Measurements from ENCODE around the gene MORN5. TPM values are rescaled to one million over a fixed set of nuclear protein-coding genes. Genes with fewer than 3 reads are reported as not detected.
A peak's percentile ranks its signal among the peaks of the same experiment; 100 is the strongest.
"Not testable (repeated sequence)": the region's sequence is repeated elsewhere in the genome, so short reads cannot be mapped to it uniquely, and the experiment has no call there.

Gene MORN5
- not detected for polyA plus RNA-seq (2012; ENCODE audit: insufficient read depth, insufficient read length)

GRCh38 chr9:122159026-122159924 lies at the start of gene MORN5, which contains the start of gene NDUFA8:
Gene MORN5 (plus strand): TSS chr9:122159908. CDS start chr9:122159973, 65 bp downstream.
Gene NDUFA8 (minus strand): TSS chr9:122159779. CDS start chr9:122159677, 102 bp downstream.
- H3K4me3 ChIP-seq (ENCODE audit: low read length): peak within 1 kb of the TSS; percentile 75
- DNase-seq (ENCODE audit: low read depth, low spot score): peak; percentile 93

GRCh38 chr9:122110100-122110833 lies 49.4 kb upstream of the MORN5 start:
- DNase-seq (ENCODE audit: low read depth, low spot score): no peak
- no peak overlapping the region for H3K4me3 ChIP-seq (ENCODE audit: low read length)

GRCh38 chr9:122111413-122112085 lies 48.2 kb upstream of the MORN5 start:
- no peak for DNase-seq (ENCODE audit: low read depth, low spot score)
- H3K4me3 ChIP-seq (ENCODE audit: low read length): no peak overlapping the region

GRCh38 chr9:122112238-122112637 lies 47.5 kb upstream of the MORN5 start:
- no peak for DNase-seq (ENCODE audit: low read depth, low spot score)

GRCh38 chr9:122113574-122113973 lies 46.1 kb upstream of the MORN5 start:
- no peak overlapping the region for H3K4me3 ChIP-seq (ENCODE audit: low read length)
- DNase-seq (ENCODE audit: low read depth, low spot score): no peak

More at GRCh38 chr9:122112238-122112637, 47.5 kb upstream of the MORN5 start:
- no peak overlapping the region for H3K4me3 ChIP-seq (ENCODE audit: low read length)

- no peak overlapping the region for H3K4me3 ChIP-seq (ENCODE audit: low read length)
- no peak for DNase-seq (ENCODE audit: low read depth, low spot score)
These were observed 44.3 kb upstream of the MORN5 start for GRCh38 chr9:122115176-122116035.

GRCh38 chr9:122116040-122116439 lies 43.7 kb upstream of the MORN5 start:
- DNase-seq (ENCODE audit: low read depth, low spot score): no peak
- no peak overlapping the region for H3K4me3 ChIP-seq (ENCODE audit: low read length)

GRCh38 chr9:122116448-122117173 lies 43.1 kb upstream of the MORN5 start:
- DNase-seq (ENCODE audit: low read depth, low spot score): no peak
- H3K4me3 ChIP-seq (ENCODE audit: low read length): no peak overlapping the region

- not testable (repeated sequence) for H3K4me3 ChIP-seq (ENCODE audit: low read length); DNase-seq (ENCODE audit: low read depth, low spot score)
These were observed 42.5 kb upstream of the MORN5 start for GRCh38 chr9:122117241-122117640.

- H3K4me3 ChIP-seq (ENCODE audit: low read length): no peak overlapping the region
- DNase-seq (ENCODE audit: low read depth, low spot score): no peak
These were observed 41.2 kb upstream of the MORN5 start for GRCh38 chr9:122118343-122119165.

GRCh38 chr9:122119166-122119521 lies 40.6 kb upstream of the MORN5 start:
- no peak for DNase-seq (ENCODE audit: low read depth, low spot score)

GRCh38 chr9:122119721-122120120 lies 40.0 kb upstream of the MORN5 start:
- no peak overlapping the region for H3K4me3 ChIP-seq (ENCODE audit: low read length)
- DNase-seq (ENCODE audit: low read depth, low spot score): no peak

More at GRCh38 chr9:122119166-122119521, 40.6 kb upstream of the MORN5 start:
- no peak overlapping the region for H3K4me3 ChIP-seq (ENCODE audit: low read length)

GRCh38 chr9:122120316-122121071 lies 39.2 kb upstream of the MORN5 start:
- no peak for DNase-seq (ENCODE audit: low read depth, low spot score)
- H3K4me3 ChIP-seq (ENCODE audit: low read length): no peak overlapping the region

GRCh38 chr9:122121391-122121790 lies 38.3 kb upstream of the MORN5 start:
- no peak overlapping the region for H3K4me3 ChIP-seq (ENCODE audit: low read length)
- DNase-seq (ENCODE audit: low read depth, low spot score): no peak

GRCh38 chr9:122121931-122122330 lies 37.8 kb upstream of the MORN5 start:
- no peak for DNase-seq (ENCODE audit: low read depth, low spot score)
- H3K4me3 ChIP-seq (ENCODE audit: low read length): no peak overlapping the region

GRCh38 chr9:122122468-122122867 lies 37.2 kb upstream of the MORN5 start:
- H3K4me3 ChIP-seq (ENCODE audit: low read length): no peak overlapping the region
- no peak for DNase-seq (ENCODE audit: low read depth, low spot score)
